Measurements from ENCODE around the gene SCG5.

The SCG5 gene

GRCh38 chr15:32692286-32692685, 50.8 kb downstream of the SCG5 start:
- no peak for DNase-seq

GRCh38 chr15:32694222-32694983, 52.9 kb downstream of the SCG5 start:
- DNase-seq: no peak

- DNase-seq: no peak
These were observed 57.4 kb downstream of the SCG5 start for GRCh38 chr15:32698773-32699390.

GRCh38 chr15:32700501-32701150, 59.1 kb downstream of the SCG5 start:
- no peak for DNase-seq

GRCh38 chr15:32701863-32702262, 60.4 kb downstream of the SCG5 start:
- no peak for DNase-seq

- no peak for DNase-seq
These were observed 63.0 kb downstream of the SCG5 start for GRCh38 chr15:32704395-32704981.

- no peak for DNase-seq
These were observed 63.9 kb downstream of the SCG5 start for GRCh38 chr15:32705446-32705845.

GRCh38 chr15:32706704-32707103, 65.2 kb downstream of the SCG5 start:
- no peak for DNase-seq

GRCh38 chr15:32707436-32707835, 65.9 kb downstream of the SCG5 start:
- no peak for DNase-seq

GRCh38 chr15:32709295-32710033, 68.0 kb downstream of the SCG5 start:
- no peak for DNase-seq

GRCh38 chr15:32715276-32715675, 73.8 kb downstream of the SCG5 start:
- DNase-seq: no peak

GRCh38 chr15:32716216-32716914, 74.9 kb downstream of the SCG5 start:
- DNase-seq: no peak

GRCh38 chr15:32716915-32717425, 75.5 kb downstream of the SCG5 start:
- DNase-seq: no peak

- DNase-seq: no peak
These were observed 76.1 kb downstream of the SCG5 start, which contains the start of gene GREM1 for GRCh38 chr15:32717426-32718226. Gene GREM1 (plus strand): TSS chr15:32718004. CDS start chr15:32730691, 12,687 bp downstream.

- no peak for DNase-seq
These were observed 76.8 kb downstream of the SCG5 start for GRCh38 chr15:32718227-32718820.

- DNase-seq: no peak
These were observed 77.6 kb downstream of the SCG5 start for GRCh38 chr15:32718821-32719716.

GRCh38 chr15:32721596-32721995, 80.1 kb downstream of the SCG5 start:
- DNase-seq: no peak

- DNase-seq: no peak
These were observed 80.6 kb downstream of the SCG5 start for GRCh38 chr15:32722136-32722535.

- no peak for DNase-seq
These were observed 81.8 kb downstream of the SCG5 start for GRCh38 chr15:32723171-32723948.
